HG02884 (cell line): ENCODE data around the gene MAOB.
"Not testable (repeated sequence)": the region's sequence is repeated elsewhere in the genome, so short reads cannot be mapped to it uniquely, and the experiment has no call there.

ENCODE experiments used
- ATAC-seq: cut with Tn5 transposase; IDR thresholded peaks from one replicate; pipeline ENCODE4 v1.9.1; 2021; ENCODE audit warnings: mild to moderate bottlenecking, moderate library complexity; ENCODE audit not compliant: unreplicated experiment

MAOB gene

DNA sequence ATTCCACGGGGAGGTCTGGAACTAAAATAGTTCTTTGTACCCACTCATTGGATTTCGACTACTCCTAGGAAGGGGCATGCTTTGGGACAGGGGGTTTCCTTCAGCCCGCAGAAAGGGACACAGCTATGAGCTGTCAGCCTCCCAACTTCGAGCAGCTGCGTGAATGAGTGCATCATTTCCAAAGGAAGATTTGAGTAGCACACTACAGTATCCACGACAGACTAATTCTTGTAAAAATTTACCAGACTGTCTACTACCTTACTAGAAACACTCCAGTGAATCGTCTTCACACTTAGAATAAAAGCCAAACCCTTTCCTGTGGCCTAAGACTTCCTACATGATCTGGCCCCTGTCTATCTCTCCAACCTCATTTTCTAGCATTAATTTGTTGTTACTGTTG, 124.2 kb downstream of the MAOB start:
- ATAC-seq, result no peak

GRCh38 chrX:43756076-43756475, 126.2 kb downstream of the MAOB start:
- ATAC-seq, result no peak

- no peak for ATAC-seq
These were observed 128.6 kb downstream of the MAOB start for GRCh38 chrX:43753637-43754036.

DNA sequence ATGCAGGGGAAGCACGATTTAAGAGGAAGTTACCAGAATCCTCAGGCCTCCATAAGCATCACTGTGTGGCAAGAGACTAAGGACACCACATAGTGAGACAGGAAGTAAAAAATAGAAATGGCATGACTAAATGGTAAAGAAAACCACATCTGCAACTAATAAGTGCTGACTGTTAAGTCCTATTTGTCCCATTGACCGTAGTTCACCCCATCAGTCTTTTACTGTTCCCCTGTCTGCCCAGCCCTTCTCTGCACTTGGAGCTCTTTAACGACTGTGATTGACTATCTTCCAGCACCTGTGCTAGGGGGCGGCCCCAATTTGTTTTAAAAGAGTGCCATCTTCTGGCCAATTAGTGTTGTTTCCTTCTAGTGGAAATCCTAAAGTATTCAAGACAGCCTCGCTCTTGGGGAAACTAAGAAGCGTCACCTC, 132.0 kb downstream of the MAOB start:
- ATAC-seq, result peak; percentile 63

DNA sequence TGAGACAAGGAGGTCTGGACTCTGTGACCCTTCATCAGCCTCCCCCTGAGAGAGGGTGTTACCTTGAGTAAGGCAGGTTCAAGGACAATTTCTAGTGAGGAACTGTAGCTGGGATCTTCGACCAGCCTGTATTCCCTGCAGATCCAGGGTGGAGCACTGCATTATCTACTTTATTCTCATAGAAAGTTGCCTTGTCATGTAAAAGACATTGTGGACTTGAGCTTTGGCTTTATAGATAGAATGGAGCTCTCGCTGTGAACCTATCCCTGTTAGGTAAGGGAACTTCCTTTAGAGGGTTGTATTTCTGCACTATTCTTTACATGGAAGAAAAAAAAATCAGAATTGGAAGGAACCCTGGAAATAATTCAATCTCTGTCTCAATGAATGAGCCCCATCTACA, 134.8 kb downstream of the MAOB start:
- ATAC-seq, result no peak

DNA sequence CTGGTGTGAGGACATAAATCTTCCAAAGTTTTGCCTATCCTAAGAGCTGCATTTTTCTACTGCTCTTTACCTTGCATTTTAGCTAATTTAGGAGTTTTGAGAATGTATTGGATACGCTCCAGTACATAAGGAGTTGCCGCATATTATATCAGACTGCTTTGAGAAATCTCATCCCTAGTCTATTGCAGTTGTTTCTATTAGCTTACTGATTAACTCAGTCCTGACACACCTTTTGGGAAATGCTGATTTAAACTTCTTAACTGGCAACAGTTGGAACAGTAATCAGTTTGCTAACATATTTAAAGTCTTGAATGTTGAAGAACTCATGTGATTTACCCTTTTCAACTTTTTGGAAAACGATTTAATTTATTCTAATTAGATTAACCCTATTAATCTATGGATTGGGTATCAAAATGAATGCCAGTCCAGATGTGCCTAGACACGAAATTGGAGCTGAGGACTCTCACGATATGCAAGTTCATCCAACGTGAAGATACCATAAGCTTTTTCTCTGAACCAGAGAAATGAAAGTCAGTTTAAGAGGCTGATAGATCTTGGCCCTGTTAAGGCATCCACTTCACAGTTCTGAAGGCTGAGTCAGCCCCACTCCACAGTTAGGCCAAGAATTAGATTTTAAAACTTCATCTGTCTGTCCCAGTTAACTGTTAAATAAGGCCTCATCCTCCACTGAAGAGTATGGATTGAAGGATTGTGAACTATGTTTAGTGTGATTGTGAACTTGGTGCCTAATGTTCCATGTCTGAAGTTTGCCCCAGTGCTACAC, 136.1 kb downstream of the MAOB start:
- ATAC-seq, result no peak

- no peak for ATAC-seq
These were observed 138.0 kb downstream of the MAOB start for GRCh38 chrX:43744284-43744683.

- ATAC-seq, result no peak
These were observed 139.0 kb downstream of the MAOB start for GRCh38 chrX:43743100-43743822.

- no peak for ATAC-seq
These were observed 140.2 kb downstream of the MAOB start for GRCh38 chrX:43741843-43742573.

DNA sequence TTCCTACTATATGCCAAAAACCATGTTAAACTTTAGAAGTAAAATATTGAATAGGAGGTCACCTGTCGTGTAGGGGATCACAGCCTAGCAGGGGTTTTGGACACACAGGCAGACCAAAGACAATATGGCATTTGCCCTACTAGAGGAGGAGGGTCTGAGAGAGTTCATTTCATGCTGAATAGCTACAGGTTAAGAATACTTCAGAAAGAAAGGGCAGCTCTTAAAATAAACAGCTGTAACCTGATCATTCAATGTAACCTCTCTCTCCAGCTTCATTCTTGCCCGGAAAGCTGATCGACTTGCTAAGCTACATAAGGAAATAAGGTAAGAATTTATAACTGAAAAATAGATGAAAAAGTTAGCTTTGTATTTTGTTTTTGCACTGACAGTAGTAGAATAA, 146.3 kb downstream of the MAOB start:
- no peak for ATAC-seq

- no peak for ATAC-seq
These were observed 146.7 kb downstream of the MAOB start for GRCh38 chrX:43735534-43735933.

GRCh38 chrX:43734444-43734843, 147.8 kb downstream of the MAOB start:
- no peak for ATAC-seq

DNA sequence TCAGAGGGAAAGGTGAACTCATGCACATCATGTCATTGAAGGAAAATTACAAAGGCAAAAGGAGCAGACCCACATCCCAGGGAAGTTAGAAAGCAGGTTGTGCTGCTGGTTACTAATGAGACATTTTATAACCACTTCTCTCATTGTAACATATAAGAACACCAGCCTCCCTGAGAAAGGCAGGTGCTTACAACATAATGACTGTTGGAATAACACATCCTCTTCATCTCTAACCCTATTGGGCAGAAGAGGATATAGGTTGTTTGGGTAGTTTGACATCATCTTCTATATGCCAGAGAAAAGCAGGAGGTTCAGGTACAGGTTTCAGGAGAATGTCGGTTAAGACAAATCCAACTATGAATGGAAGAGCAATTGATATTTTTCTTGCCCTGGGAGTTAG, 148.6 kb downstream of the MAOB start:
- no peak for ATAC-seq

GRCh38 chrX:43731086-43731485, 151.2 kb downstream of the MAOB start:
- ATAC-seq, result no peak

DNA sequence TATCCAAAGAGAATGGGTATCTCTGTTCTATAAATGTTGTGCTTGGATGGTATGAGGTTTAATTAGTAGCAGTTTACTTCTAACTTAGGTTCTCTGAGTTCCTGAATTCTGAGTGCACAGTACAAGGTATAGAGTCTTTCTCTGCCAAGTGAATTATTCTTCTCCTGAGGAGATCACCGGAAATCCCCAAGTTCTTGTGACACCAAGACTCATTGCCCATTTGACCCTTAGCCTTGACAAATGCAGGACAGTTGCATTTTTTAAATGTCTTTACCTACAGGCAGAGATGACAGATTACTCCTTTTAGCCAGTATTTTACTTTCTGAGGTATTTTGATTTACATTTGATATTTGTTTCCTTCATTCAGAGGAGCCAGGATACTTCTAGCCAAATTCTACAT, 153.3 kb downstream of the MAOB start:
- ATAC-seq, result no peak

DNA sequence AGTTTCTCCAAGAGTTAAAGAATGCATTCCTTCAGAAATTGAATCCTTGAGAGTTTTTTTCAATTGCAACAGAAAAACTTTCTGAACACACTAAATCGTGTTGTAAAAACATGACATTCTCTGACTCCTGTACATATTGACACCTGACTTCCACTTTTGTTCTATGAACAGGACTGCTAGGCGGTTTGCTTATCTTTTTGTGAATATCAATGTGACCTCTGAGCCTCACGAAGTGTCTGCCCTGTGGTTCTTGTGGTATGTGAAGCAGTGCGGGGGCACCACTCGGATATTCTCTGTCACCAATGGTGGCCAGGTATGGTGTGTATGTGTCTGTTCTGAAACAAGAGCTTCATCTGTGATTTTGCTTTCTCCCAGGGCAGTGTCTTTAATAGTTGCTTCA, 154.2 kb downstream of the MAOB start:
- ATAC-seq, result no peak

- not testable (repeated sequence) for ATAC-seq
These were observed 155.0 kb downstream of the MAOB start for GRCh38 chrX:43727254-43727653.

DNA sequence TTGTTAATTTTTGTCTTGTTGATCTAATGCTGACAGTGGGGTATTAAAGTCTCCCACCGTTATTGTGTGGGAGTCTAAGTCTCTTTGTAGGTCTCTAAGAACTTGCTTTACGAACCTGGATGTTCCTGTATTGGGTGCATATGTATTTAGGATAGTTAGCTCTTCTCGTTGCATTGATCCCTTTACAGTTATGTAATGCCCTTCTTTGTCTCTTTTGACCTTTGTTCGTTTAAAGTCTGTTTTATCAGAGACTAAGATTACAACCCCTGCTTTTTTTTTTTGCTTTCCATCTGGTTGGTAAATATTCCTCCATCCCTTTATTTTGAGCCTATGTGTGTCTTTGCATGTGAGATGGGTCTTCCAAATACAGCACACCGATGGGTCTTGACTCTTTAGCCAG, 157.0 kb downstream of the MAOB start:
- ATAC-seq, result not testable (repeated sequence)

DNA sequence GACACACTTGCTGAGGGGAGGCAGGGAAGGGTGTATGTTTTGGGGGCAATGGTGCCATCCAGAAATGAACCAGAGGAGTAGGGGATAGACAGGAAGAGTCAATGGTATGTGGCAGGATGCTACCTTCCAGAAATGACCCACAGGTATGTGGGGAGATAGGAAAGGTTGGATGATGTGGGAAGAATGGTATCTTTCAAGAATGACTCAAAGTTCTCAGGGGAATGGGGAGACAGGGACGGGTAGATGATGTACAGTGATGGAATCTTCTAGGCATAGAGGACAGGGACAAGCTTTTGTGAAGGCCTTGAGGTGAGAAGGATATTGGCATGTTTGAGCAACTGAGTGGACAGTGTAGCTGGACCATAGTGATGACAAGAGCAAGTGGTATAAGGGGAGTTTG, 161.3 kb downstream of the MAOB start:
- ATAC-seq, result no peak

- no peak for ATAC-seq
These were observed 162.2 kb downstream of the MAOB start for GRCh38 chrX:43720082-43720481.

GRCh38 chrX:43718956-43719355, 163.3 kb downstream of the MAOB start:
- ATAC-seq, result no peak

DNA sequence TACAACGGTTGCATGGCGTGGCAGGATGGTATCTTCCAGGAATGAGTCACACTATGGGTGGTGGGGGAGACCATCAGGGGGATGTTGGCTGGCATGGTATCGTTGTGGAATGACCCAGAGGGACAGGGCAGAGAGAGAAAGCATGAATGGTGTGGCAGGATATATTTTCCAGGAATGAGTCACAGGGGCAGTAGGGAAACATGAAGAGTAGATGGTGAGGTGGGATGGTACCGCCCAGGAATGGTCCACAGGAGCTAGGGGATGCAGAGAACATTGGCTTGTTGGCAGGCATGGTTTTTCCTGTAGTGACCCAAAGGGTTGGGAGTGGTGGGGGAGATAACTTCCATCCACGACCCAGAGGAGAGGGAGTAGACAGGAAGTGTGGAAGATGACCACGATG, 163.7 kb downstream of the MAOB start:
- no peak for ATAC-seq
